Femur (tissue), 1 donor: ENCODE measurements around the gene ADD3.
"Not testable (repeated sequence)": the region's sequence is repeated elsewhere in the genome, so short reads cannot be mapped to it uniquely, and the experiment has no call there.

ENCODE experiments used
- DNase-seq: peaks from one replicate; pipeline ENCODE4 v3.0.0-alpha.2; 2017

Gene ADD3

DNA sequence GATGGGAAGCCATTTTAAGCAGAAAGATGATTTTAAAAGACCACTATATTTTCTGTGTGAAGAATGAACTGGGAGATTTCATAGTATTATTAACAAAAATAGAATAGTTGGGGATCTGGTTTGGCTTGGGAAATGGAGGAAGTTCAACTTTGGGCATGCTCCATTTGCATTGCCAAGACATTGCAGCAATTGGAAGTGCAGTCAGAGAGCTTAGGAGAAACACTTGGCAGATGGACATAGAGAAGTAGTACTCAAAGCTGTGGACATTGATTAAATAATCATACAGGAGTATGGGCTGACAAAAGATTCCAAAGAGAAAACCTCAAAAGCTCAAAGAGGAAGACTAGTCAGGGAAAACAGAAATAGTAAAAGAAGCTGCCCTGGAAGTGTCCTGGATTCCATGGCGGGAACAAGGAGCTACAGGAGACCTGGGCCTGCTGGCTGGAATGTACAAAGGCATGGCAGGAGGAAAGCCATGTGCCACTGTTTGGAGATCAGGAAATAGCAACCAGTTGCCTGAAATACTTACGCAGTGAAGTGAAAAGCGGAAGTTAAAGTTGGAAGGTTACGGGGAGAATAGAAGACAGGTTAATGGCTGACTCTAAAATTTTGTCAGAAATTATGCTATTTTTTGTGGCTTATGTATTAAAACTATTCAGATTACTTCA is 106.0 kb downstream of the ADD3 start:
- no peak for DNase-seq

DNA sequence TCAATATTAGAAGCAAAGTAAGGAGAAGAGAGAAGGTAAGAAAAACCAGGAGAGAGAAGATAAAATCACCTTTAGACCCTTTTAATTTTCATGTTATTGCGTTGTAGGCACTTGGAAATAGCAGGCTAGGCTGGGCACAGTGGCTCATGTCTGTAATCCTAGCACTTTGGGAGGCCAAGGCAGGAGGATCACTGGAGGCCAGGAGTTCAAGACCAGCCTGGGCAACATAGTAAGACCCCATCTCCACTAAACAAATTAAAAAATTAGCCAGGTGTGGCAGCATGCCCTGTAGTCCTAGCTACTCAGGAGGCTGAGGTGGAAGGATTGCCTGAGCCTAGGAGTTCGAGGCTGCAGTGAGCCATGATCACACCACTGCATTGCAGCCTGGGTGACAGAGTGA is 106.9 kb downstream of the ADD3 start:
- DNase-seq: not testable (repeated sequence)

DNA sequence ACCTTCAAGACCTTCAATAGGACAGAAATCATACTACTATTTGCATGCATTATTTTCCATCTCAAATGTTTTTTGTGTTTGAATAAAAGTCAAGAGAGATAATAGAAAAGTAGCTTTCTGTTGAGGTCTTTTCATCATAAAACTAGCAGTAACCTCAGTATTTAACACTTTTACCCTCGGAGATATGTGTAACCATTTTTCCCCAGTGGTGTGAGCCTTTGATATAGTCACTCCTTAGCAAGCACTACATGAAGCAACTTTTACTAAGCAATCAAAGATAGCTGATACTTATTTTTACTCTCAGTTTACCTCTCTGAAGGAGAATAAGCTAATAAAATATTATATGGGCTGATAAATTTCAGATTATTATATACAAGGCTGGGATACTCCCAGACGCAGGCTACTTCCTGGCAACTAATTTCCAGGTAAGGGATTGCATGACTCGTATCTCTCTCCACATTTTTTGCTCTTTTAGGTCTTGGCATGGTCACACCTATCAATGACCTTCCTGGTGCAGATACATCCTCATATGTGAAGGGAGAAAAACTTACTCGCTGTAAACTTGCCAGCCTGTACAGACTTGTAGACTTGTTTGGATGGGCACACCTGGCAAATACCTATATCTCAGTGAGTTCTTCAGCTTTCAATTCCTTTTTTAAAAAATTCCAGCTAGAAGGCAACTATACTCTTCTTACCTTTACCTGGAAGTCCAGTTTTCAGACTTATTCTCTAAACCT is 108.2 kb downstream of the ADD3 start:
- no peak for DNase-seq

DNA sequence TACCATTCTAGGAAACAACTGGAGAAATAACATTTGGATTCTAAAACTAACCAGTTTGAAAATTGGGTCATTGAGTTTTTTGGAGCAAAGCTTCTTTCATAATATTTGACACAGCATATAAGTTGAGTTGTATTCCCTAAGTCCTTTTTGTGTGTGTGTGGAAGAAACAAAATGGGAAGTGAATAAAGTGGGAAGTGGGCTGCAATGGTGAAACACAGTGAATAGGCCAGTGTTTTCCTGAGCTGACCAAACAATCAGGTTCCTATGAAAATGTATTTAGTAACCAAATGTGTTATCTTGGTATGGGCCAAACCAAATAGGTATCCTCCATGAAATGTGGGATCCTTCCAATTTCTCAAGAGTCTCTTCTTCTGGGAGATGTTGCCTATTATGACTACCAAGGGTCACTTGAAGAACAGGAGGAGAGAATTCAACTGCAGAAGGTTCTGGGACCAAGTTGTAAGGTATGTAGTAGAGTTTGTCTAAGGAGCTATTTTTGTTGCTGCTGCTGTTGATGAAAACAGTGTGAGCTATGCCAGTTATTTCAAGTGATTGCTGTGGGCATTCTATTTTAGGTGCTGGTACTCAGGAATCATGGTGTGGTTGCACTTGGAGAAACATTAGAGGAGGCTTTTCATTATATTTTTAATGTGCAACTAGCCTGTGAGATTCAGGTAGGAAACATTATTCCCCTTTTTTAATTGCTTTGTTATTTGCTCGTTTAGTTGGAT is 111.3 kb downstream of the ADD3 start:
- no peak for DNase-seq

DNA sequence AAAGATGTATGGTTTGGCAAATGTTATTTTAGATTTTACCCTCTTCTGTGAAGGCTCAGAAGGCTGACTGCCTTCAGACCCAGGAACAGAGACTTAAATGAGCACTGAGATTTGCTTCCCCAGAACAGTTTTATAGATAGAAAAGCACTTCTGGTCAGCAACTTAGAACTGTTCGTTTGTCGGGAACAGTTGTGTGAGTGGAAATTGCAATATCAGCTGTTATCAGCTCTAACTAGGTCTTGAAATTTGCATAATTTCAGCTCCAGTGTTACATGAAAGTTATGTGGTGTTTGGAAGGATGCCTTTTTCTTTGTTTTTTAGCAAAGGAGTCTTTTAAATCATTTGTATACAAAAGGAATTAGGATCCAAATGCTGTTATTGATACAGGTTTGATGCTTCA is 115.8 kb downstream of the ADD3 start:
- no peak for DNase-seq

DNA sequence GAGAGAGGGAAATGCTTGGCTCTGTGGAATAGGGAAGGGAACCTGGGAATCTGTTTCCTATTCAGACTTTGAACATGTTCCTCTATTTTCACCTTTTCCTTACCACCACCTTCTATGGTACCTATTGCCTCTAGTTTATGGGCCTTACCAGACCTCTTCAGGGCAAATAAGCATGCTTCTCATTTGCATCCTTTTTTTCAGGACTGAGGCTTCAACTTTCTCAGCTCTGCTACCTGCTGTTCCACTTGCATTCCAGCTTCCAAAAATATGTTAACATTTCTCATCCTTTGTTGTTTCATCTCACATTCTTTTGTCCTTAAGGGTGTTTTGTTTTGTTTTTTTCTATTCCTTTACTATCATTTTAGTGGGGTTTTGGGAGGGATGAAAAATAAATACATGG is 121.7 kb downstream of the ADD3 start:
- DNase-seq: no peak

DNA sequence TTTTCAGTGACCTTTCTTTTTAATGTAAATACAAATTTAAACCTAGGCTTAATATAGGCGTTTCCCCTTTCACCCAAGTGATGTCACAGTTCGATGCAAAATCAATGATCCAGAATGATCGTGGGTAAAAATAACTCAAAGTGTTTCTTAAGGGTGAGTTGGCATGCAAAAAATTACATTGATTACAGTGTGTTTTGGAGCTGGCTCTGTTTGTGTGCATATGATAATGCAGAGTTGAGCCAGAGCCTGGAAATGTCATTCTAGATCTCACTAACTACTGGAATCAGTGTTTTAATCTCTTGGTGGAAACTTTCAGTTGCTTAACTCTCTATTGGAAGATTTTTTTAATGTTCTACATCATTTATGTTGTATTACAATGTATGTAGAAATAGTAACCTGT is 127.1 kb downstream of the ADD3 start:
- no peak for DNase-seq

DNA sequence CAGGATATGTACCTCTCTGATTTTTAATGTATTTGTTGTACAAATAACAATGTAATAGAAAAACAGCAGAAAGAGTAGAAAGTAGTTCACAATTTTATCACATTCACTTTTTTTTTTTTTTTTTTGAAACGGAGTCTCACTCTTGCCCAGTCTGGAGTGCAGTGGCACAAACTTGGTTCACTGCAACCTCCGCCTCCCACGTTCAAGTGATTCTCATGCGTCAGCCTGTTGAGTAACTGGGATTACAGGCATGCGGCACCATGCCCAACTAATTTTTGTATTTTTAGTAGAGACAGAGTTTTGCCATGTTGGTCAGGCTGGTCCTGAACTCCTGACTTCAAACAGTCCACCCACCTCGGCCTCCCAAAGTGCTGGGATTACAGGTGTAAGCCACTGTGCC is 128.1 kb downstream of the ADD3 start:
- not testable (repeated sequence) for DNase-seq

DNA sequence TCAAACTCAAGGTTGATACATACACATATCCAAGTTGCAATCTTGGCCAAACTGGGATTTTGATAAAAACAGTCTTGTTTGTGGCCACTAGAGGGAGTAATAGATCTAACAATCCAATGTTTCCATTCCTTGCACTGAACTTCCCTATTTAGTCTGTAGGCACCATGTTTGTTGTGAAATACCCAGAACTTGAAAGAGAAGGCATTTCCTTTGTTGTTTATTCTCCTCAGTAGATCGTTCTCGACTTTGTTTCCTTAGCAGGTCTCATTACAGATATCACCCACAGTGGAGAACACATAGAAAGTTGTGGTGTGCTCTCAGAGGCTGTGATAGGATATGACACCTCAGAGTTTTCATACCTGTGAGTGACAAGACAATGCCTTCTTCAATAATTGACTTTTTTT is 129.4 kb downstream of the ADD3 start:
- DNase-seq: no peak

DNA sequence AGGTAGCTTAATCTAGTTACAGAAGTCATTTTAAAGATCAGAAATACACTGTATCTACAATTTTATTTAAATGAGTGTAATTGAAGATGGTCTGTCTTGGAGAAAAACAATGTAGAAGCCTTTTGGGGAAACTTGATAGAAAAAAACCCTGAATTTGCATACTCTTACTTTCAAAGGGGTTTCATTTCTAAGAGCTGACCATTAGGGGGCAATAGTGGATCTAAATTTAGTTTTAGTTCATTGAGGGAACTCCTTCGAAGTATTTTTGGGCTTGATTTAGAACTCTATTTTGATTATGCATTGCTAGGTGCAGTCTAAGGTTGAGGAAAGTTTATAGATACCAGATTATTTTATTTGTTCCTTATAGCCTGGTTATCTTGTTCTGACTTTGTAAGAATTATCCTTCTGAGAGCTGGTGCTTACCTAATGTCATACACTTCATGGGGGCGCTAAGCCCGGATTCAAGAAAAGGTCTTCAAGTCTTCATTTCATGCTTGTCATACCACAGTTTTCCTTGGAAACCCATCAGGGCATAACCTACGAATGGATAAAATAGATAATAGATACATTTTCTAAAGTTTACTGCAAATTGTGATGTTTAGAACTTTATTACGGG is 130.5 kb downstream of the ADD3 start:
- no peak for DNase-seq

DNA sequence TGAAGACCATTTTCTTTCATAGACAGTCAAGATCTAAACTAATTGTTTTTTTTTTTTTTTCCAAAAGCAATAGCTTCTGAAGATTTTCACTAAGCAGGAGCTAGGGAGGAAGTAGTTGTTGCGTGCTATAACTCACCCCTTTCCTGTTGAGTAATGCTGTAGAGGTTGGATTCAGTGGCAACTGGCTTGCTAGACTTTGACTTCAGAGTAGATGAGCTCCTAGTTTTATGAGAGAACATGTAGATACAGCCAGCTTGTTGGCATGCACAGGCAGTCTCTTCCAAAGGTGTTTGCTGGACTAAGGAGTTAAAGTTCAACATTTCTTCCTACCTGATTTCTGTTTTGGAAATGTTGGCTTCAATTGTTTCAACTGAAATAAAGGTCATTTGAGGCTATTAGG is 133.4 kb downstream of the ADD3 start:
- DNase-seq: no peak

DNA sequence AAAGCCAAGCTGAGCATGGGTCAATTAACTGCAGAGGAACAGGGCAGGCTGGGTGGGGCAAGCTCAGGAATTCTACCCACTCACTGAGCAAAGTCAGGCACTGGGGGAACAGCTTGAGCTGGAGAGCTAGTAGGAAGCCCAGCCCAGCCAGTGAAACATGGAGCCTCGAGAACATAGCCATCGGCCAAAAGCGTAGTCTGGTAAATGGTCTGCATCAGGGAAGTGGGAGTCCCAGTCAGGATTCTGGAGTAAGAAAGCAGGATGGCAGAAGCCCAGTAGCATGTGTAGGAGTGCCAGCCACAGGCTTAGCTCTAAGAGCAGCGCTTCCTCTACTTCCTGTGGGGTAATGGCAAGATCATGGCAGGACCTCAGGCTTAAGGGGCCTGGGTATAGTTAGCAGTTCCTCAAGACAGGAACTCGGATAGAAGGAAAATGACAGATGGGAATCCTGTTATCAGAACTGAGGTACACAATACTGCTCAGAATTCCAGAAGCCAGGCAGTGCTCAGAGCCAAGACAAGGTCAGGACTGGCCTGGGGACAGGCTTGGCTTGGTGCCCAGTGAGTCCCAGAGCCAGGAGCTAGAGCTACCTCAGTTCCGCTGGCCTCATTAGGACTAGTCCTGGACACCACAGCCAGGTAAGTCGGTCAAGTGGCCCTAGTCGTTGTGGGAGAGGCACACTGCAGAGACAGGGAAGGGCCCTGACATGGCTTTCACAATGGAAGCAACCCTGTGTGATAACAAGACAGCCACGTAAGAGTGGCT is 134.3 kb downstream of the ADD3 start:
- no peak for DNase-seq

DNA sequence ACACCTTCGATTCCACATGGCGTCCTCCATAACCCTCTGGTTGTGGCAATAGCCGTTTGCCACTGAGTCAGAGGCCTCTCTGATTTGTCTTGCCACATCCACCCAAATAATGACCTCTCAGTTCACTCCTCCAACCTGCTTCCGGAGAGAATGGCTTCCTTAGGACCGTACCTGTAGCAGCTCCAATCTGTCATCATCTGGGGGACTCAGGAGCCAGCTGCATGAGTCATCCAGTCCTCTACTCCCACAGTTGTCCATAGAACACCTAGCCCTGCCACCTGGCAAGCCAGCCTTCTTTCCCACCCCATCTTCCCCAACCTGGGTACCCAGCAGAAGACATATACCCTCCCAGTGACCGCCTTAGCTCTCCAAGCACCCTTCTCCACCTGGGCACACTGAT is 135.2 kb downstream of the ADD3 start:
- DNase-seq: no peak

DNA sequence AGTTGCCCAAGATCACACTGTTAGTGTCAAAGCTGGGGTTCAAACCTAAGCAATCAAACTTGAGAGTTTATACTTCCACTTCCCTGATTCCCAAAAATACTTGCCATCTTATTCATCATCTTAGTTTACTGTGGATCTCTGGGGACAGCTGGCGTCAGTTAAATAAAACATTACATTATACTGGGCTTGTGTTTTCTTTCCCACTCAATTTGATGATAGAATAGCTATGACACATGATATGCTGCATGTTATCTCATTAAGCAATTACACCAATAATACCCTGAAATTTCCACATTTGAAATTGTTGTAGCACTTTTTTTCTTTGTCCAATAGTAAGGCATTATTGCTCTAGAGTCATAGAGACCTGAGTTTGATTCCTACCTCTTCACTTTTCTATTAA is 136.7 kb downstream of the ADD3 start:
- DNase-seq: no peak

DNA sequence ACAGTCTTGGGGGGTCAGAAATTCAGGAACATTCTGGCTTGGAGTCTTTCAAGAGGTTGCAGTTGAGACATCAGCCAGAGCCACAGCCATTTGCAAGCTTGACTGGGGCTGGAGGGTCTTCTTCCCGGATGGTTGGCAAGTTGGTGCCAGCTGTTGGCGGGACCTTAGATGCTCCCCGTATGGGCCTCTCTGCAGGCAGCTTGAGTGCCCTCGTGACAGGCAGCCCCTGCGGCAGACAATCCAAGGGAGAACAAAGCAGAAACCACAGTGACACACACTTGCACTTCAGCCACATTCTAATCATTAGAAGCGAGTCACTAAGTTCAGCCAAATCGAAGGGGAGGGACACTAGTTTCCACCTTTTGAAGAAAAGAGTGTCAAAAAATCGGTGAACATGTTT is 140.2 kb downstream of the ADD3 start:
- DNase-seq: no peak

DNA sequence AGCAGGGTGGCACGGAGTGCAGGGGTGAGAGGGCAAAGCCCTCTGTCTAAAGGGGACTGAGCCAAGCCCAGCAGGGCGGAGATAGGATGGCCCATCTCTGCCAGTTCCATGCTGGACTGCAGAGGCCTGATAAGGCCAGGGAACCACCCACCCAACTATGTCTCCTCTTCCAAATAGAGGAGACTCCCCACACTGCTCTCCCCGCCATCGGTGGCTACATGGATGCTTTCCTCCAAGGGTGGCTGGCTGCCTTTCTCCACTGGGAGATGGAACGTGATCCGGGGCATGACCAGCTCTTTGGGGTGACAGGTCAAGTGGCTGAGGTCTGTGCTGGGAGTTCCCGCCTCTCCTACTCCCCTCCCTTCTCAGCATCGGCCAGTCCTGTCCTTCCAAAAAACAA is 141.5 kb downstream of the ADD3 start:
- DNase-seq: no peak

DNA sequence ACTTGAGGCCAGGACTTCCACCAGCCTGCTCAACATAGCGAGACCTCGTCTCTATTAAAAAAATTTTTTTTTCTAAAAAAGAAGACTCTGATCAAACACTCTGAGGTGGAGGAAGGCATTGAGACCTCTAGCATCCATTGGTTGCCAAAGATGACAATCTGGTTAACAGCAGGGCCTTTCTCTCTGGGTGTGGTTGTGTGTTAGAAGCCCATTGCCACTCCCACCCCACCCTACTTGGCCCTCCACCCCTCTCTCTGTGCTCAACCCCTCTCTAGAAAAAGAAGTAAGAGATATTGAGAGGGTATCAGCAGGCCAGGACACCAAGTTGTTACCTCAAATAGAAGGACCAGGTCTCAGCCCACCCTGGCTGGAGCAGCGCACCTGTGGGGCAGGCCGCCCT is 142.3 kb downstream of the ADD3 start:
- DNase-seq: no peak

DNA sequence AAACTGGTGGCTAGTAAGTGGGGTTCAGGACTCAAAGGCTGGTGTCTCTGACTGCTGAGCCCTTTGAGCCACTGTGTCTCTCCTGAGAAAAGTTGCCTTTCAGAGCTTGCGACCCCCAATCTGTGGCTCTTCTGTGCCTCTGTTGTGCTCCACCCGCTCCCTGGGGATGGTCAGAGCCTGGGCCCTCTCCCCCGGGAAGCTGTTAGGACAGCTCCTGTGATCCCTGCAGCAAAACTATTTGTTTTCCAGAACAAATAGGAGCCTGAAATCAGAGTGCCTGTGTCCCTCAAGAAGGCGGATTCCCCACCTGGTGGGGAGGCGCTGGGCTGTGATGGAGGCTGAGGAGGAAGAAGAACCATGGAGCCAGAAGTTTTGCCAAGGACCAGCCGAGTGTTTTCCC is 143.2 kb downstream of the ADD3 start:
- no peak for DNase-seq

DNA sequence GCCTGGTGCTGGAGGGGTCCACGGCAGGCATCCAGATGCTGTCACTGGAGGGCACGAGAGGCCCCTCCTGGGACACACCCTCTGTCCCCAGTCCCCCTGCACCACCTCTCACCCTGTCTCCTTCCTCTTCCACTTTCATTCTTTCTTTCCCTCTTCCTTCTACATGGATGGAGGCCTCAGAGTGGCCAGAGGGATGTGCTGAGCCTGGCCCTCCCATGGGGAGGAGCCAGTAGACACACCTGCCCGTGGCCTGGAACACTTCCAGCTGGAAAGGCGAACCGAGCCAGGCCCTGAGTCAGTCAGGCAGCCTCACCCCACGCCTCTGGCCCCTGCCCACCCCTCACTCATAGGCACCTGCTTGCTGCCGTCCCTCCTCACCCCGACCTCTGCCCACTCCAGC is 143.7 kb downstream of the ADD3 start:
- DNase-seq: no peak

DNA sequence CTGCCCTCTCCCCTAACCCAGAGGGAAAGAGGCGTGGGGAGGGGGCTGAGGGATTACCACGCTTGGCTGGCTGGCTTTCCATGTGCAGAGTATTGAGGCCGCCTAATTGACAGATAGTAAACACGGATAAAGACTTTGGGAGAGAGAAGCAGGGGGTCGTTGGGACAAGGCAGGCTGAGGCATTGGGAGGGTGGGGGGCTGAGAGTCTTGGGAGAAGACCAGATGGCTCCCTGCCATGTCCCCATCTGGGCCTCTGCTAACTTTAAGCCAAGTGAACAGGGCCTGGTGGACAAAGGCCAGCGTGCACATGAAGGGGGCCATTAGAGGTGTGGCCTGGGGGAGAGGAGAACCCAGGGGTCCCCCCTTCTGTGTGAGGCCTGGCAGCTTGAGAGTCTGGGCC is 144.2 kb downstream of the ADD3 start:
- no peak for DNase-seq

DNA sequence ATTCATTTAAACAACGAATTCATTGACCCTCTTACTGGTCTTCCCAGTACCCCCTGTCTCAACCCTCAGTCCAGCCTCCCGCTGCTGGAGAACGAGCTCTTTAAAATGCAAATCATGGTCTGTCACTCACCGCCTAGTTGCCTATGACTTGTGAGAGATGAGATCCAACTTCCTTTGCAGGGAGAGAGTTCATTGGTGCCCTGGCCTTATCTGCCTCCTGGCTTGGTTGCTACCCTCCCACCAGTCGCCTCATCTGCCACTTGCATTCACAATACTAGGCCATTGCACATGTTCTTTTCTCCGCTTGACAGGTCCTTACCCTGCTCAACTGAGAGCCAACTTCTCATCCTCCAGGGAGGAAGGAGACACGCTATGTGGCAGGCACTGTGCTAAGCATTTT is 145.6 kb downstream of the ADD3 start:
- DNase-seq: no peak

DNA sequence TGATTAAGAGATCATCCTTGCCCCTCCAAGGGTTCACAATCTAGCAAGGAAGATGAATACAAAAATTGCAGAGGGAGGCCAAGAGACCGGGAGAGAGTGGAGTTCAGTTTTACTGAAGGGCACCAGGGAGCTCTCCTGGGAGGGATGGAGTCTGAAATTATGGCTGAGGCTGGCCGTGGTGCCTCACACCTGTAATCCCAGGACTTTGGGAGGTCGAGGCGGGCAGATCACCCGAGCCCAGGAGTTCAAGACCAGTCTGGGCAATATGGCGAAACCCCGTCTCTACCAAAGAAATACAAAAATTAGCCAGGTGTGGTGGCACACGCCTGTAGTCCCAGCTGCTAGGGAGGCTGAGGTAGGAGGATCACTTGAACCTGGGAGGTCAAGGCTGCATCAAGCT is 148.3 kb downstream of the ADD3 start:
- no peak for DNase-seq
